K562 (cell line): ENCODE measurements around the gene NDUFV2. TPM values are rescaled to one million over a fixed set of nuclear protein-coding genes. Genes with fewer than 3 reads are reported as not detected.

Source experiments
- CGGBP1 ChIP-seq: fragments of 250-450 bp; sonication (Bioruptor Pico); IDR thresholded peaks from 2 replicates; pipeline ENCODE4 v1.9.0; 2021; ENCODE audit warnings: mild to moderate bottlenecking
- E2F6 ChIP-seq, 2 experiments: IDR thresholded peaks; 2 replicates each; pipeline ENCODE4 v1.6.1; 2011; ENCODE audit warnings: borderline replicate concordance in 1 of 2, control low read depth in 1 of 2, low read depth in 1 of 2, low read length in 1 of 2, mild to moderate bottlenecking in 1 of 2, mixed read lengths in 1 of 2, moderate library complexity in 1 of 2; ENCODE audit not compliant: insufficient read depth in 1 of 2, insufficient read length in 1 of 2, poor library complexity in 1 of 2, severe bottlenecking in 1 of 2; ENCODE audit errors: extremely low read depth in 1 of 2
- FUS ChIP-seq: fragments of 200-400 bp; formaldehyde crosslinking; optimal IDR thresholded peaks from 2 replicates; pipeline ENCODE3; 2017; ENCODE audit warnings: low read depth, low read length
- IRF9 ChIP-seq: fragments of 450-650 bp; IDR thresholded peaks from 2 replicates; pipeline ENCODE4 v1.6.1; 2016; ENCODE audit warnings: missing biosample characterization, missing genetic modification characterization
- KLF16 ChIP-seq: IDR thresholded peaks from 2 replicates; pipeline ENCODE4 v1.6.1; 2016; ENCODE audit warnings: antibody characterized with exemption
- PYGO2 ChIP-seq: fragments of 450-650 bp; IDR thresholded peaks from 2 replicates; pipeline ENCODE4 v1.6.1; 2016; ENCODE audit warnings: mild to moderate bottlenecking, missing genetic modification characterization, moderate library complexity, missing compliant biosample characterization
- RAD21 ChIP-seq, 2 experiments: fragments of 250-450 bp in 1 of 2; fragments of 450-650 bp in 1 of 2; sonication (Bioruptor Pico) in 1 of 2; formaldehyde crosslinking in 1 of 2; IDR thresholded peaks in 1 of 2; conservative IDR thresholded peaks in 1 of 2; 2 replicates each; pipeline versions ENCODE4 v1.4.0 to v1.8.0; 2020 to 2022; ENCODE audit warnings: mild to moderate bottlenecking in 2 of 2, moderate library complexity in 1 of 2
- RERE ChIP-seq: sonication (generic); formaldehyde crosslinking; IDR thresholded peaks from 2 replicates; pipeline ENCODE4 v1.8.0; 2023; ENCODE audit warnings: missing genetic modification reagents, mild to moderate bottlenecking, borderline replicate concordance
- SAFB ChIP-seq: fragments of 200-400 bp; formaldehyde crosslinking; IDR thresholded peaks from 2 replicates; pipeline ENCODE4 v1.6.1; 2017; ENCODE audit warnings: low read depth, low read length, borderline replicate concordance
- SNIP1 ChIP-seq: fragments of 450-650 bp; IDR thresholded peaks from 2 replicates; pipeline ENCODE4 v1.7.1; 2017; ENCODE audit warnings: low read depth, mild to moderate bottlenecking
- ZBTB33 ChIP-seq: sonication (generic); formaldehyde crosslinking; IDR thresholded peaks from 2 replicates; pipeline ENCODE4 v1.8.1; 2023; ENCODE audit warnings: mild to moderate bottlenecking, missing genetic modification reagents
- ZNF239 ChIP-seq: fragments of 250-450 bp; sonication (Bioruptor Pico); IDR thresholded peaks from 2 replicates; pipeline ENCODE4 v1.4.0; 2020; ENCODE audit warnings: mild to moderate bottlenecking
- ZNF717 ChIP-seq: fragments of 250-450 bp; sonication (Bioruptor Pico); IDR thresholded peaks from 2 replicates; pipeline ENCODE4 v1.5.0; 2021
- polyA plus RNA-seq, 8 experiments: library from polyadenylated mRNA; depleted of rRNA in 4 of 8; stranded (reverse) in 5 of 8; unstranded in 3 of 8; fragments of >200 nt; fragmentation: Nextera tagmentation in 2 of 8; fragmentation: Illumina TruSeq in 1 of 8; extraction: Ambion mirVana in 2 of 8; extraction: Trizol in 1 of 8; gene quantifications; 2 replicates each; pipeline versions ENCODE4 v1.2.1 to v1.2.3, GENCODE V29; 2011 to 2014; ENCODE audit warnings: inconsistent platforms in 1 of 8, missing spikeins in 1 of 8
- total RNA-seq, 7 experiments: library from RNA; depleted of rRNA in 6 of 7; stranded (reverse); fragments of >200 nt in 6 of 7; fragmentation: Illumina TruSeq in 2 of 7; extraction: Trizol in 2 of 7; gene quantifications; 2 replicates each; pipeline versions ENCODE4 v1.2.1 to v1.2.3, GENCODE V29; 2011 to 2021; ENCODE audit warnings: low replicate concordance in 1 of 7

The NDUFV2 gene
- total and polyA plus RNA-seq, 9 of the 15 experiments (the other 6 are each of a cell fraction or from before 2014, with no cell fraction given), result 213 to 550 (median 384) TPM

GRCh38 chr18:9137168-9138066 lies 34.9 kb downstream of the NDUFV2 start (continued):
- TF ChIP-seq IRF9 (tag), result no peak
- TF ChIP-seq CGGBP1 (CRISPR knock-in tag), result peak; percentile 50; the same call in 1 of the 2 replicates
- TF ChIP-seq RAD21 (CRISPR knock-in tag; conservative IDR thresholded peaks at IDR 0.05 in 1 of 2, IDR thresholded peaks at IDR 0.05 in 1 of 2), result no peak
- TF ChIP-seq SAFB, result no peak
- no peak for TF ChIP-seq ZNF717 (CRISPR knock-in tag)
- TF ChIP-seq PYGO2 (tag), result no peak
- TF ChIP-seq KLF16, result no peak
- peak; percentile 30 to 71 for TF ChIP-seq E2F6 (IDR thresholded peaks at IDR 0.05; ENCODE audit: borderline replicate concordance in 1 of 2, extremely low read depth in 1 of 2, insufficient read depth in 1 of 2, insufficient read length in 1 of 2, low read depth in 1 of 2, low read length in 1 of 2, poor library complexity in 1 of 2, severe bottlenecking in 1 of 2)
- TF ChIP-seq SNIP1, result no peak
- no peak for TF ChIP-seq RERE (CRISPR knock-in tag)
- TF ChIP-seq ZNF239 (CRISPR knock-in tag), result no peak
- TF ChIP-seq ZBTB33 (CRISPR knock-in tag), result no peak
- TF ChIP-seq FUS, result no peak
